GM12872 (cell line): ENCODE data around the gene STXBP2.

Source experiments
- CTCF ChIP-seq: IDR thresholded peaks from 3 replicates; pipeline ENCODE4 v1.5.1; 2011; ENCODE audit warnings: low read depth, mild to moderate bottlenecking, low read length, moderate library complexity; ENCODE audit not compliant: insufficient read depth

STXBP2 gene

GRCh38 chr19:7694499-7694898, 57.6 kb downstream of the STXBP2 start:
- TF ChIP-seq CTCF, result no peak
